Measurements from ENCODE around the gene COL18A1.

COL18A1 gene

GRCh38 chr21:45448283-45448809 is 43.4 kb downstream of the COL18A1 start:
- no peak overlapping the region for H3K27ac Mint-ChIP-seq
- peaks cover 11% of the 10 kb centered on the region for H3K27me3 Mint-ChIP-seq
- no peak for DNase-seq
- no peaks in the 10 kb centered on the region for H3K4me1 Mint-ChIP-seq
- H3K4me3 Mint-ChIP-seq, result no peak overlapping the region
- CTCF ChIA-PET, result no interaction called here
- H3K36me3 Mint-ChIP-seq, result no peaks in the 10 kb centered on the region
- peaks cover 14% of the 10 kb centered on the region for H3K9me3 Mint-ChIP-seq

- CTCF ChIA-PET, result no interaction called here
- Mint-ChIP-seq H3K9me3 (peaks cover 14% of the 10 kb centered on the region), H3K27ac (no peak overlapping the region), H3K4me3 (no peak overlapping the region), H3K4me1 (no peaks in the 10 kb centered on the region), H3K36me3 (no peaks in the 10 kb centered on the region), H3K27me3 (peaks cover 8% of the 10 kb centered on the region)
- no peak for DNase-seq
Measured at GRCh38 chr21:45448810-45449657, 44.1 kb downstream of the COL18A1 start.

- Mint-ChIP-seq H3K36me3 (no peaks in the 10 kb centered on the region), H3K4me3 (no peak overlapping the region), H3K4me1 (no peaks in the 10 kb centered on the region), H3K9me3 (peaks cover 14% of the 10 kb centered on the region), H3K27ac (no peak overlapping the region), H3K27me3 (peaks cover 3% of the 10 kb centered on the region)
- CTCF ChIA-PET, result no interaction called here
- no peak for DNase-seq
Measured at GRCh38 chr21:45449658-45450422, 44.9 kb downstream of the COL18A1 start.

GRCh38 chr21:45450423-45451090 is 45.6 kb downstream of the COL18A1 start:
- H3K4me3 Mint-ChIP-seq, result no peak overlapping the region
- no peak overlapping the region for H3K27ac Mint-ChIP-seq
- H3K9me3 Mint-ChIP-seq, result peaks cover 14% of the 10 kb centered on the region
- no peaks in the 10 kb centered on the region for H3K36me3 Mint-ChIP-seq
- H3K27me3 Mint-ChIP-seq, result peaks cover 3% of the 10 kb centered on the region
- CTCF ChIA-PET, result no interaction called here
- H3K4me1 Mint-ChIP-seq, result no peaks in the 10 kb centered on the region
- DNase-seq, result no peak

GRCh38 chr21:45451091-45451740 is 46.3 kb downstream of the COL18A1 start:
- H3K36me3 Mint-ChIP-seq, result no peaks in the 10 kb centered on the region

GRCh38 chr21:45451771-45452182 is 46.8 kb downstream of the COL18A1 start:
- peaks cover 3% of the 10 kb centered on the region for H3K27me3 Mint-ChIP-seq
- H3K36me3 Mint-ChIP-seq, result no peaks in the 10 kb centered on the region
- no peak overlapping the region for H3K4me3 Mint-ChIP-seq
- CTCF ChIA-PET, result no interaction called here
- peaks cover 14% of the 10 kb centered on the region for H3K9me3 Mint-ChIP-seq
- DNase-seq, result no peak
- H3K4me1 Mint-ChIP-seq, result no peaks in the 10 kb centered on the region
- no peak overlapping the region for H3K27ac Mint-ChIP-seq

More at GRCh38 chr21:45451091-45451740, 46.3 kb downstream of the COL18A1 start:
- Mint-ChIP-seq H3K9me3 (peaks cover 14% of the 10 kb centered on the region), H3K27ac (no peak overlapping the region), H3K4me1 (no peaks in the 10 kb centered on the region), H3K27me3 (peaks cover 3% of the 10 kb centered on the region), H3K4me3 (no peak overlapping the region)
- CTCF ChIA-PET, result no interaction called here
- DNase-seq, result no peak

GRCh38 chr21:45452696-45453307 is 47.8 kb downstream of the COL18A1 start:
- Mint-ChIP-seq H3K4me3 (no peak overlapping the region), H3K27ac (no peak overlapping the region), H3K36me3 (no peaks in the 10 kb centered on the region), H3K9me3 (peaks cover 14% of the 10 kb centered on the region), H3K4me1 (no peaks in the 10 kb centered on the region), H3K27me3 (peaks cover 3% of the 10 kb centered on the region)
- CTCF ChIA-PET, result no interaction called here
- no peak for DNase-seq

GRCh38 chr21:45453308-45453950 is 48.5 kb downstream of the COL18A1 start:
- Mint-ChIP-seq H3K4me1 (no peaks in the 10 kb centered on the region), H3K4me3 (no peak overlapping the region), H3K27ac (no peak overlapping the region), H3K27me3 (no peaks in the 10 kb centered on the region), H3K9me3 (peaks cover 14% of the 10 kb centered on the region), H3K36me3 (no peaks in the 10 kb centered on the region)
- no peak for DNase-seq
- CTCF ChIA-PET, result no interaction called here

GRCh38 chr21:45454060-45454925 is 49.3 kb downstream of the COL18A1 start:
- CTCF ChIA-PET, result no interaction called here
- no peak overlapping the region for H3K4me3 Mint-ChIP-seq

GRCh38 chr21:45454926-45455673 is 50.1 kb downstream of the COL18A1 start:
- Mint-ChIP-seq H3K4me1 (no peaks in the 10 kb centered on the region), H3K9me3 (peaks cover 14% of the 10 kb centered on the region), H3K36me3 (no peaks in the 10 kb centered on the region), H3K27me3 (no peaks in the 10 kb centered on the region), H3K27ac (no peak overlapping the region), H3K4me3 (no peak overlapping the region)
- CTCF ChIA-PET, result no interaction called here
- DNase-seq, result no peak

More at GRCh38 chr21:45454060-45454925, 49.3 kb downstream of the COL18A1 start:
- H3K27ac Mint-ChIP-seq, result no peak overlapping the region
- DNase-seq, result no peak
- no peaks in the 10 kb centered on the region for H3K4me1 Mint-ChIP-seq
- H3K36me3 Mint-ChIP-seq, result no peaks in the 10 kb centered on the region
- peaks cover 14% of the 10 kb centered on the region for H3K9me3 Mint-ChIP-seq
- no peaks in the 10 kb centered on the region for H3K27me3 Mint-ChIP-seq

- CTCF ChIA-PET, result no interaction called here
- Mint-ChIP-seq H3K27ac (no peak overlapping the region), H3K4me1 (no peaks in the 10 kb centered on the region), H3K36me3 (no peaks in the 10 kb centered on the region), H3K27me3 (no peaks in the 10 kb centered on the region), H3K9me3 (peaks cover 14% of the 10 kb centered on the region), H3K4me3 (no peak overlapping the region)
- no peak for DNase-seq
Measured at GRCh38 chr21:45455674-45456583, 51.0 kb downstream of the COL18A1 start.
